H9 (cell line): Measurements from ENCODE around the gene DHRSX. TPM values are rescaled to one million over a fixed set of nuclear protein-coding genes. Genes with fewer than 3 reads are reported as not detected.

Source experiments
- DNase-seq: peaks from one replicate; pipeline ENCODE4 v3.0.0-alpha.2; 2017
- H2AFZ ChIP-seq: one replicate; pipeline ENCODE4 v1.6.1; 2013; ENCODE audit warnings: mild to moderate bottlenecking, low read length, control low read depth, moderate library complexity
- H2AK5ac ChIP-seq: 2 replicates; pipeline ENCODE4 v1.6.1; 2013; ENCODE audit warnings: low read length, control low read depth, mixed read lengths; ENCODE audit not compliant: insufficient read length
- H2BK120ac ChIP-seq: one replicate; pipeline ENCODE4 v1.6.1; 2013; ENCODE audit warnings: low read depth, mild to moderate bottlenecking, low read length, control low read depth, inconsistent platforms; ENCODE audit not compliant: poor library complexity, severe bottlenecking
- H2BK12ac ChIP-seq: 2 replicates; pipeline ENCODE4 v1.6.1; 2013; ENCODE audit warnings: low read length, control low read depth, mixed read lengths, low read depth; ENCODE audit not compliant: insufficient read length
- H2BK15ac ChIP-seq: 2 replicates; pipeline ENCODE4 v1.6.1; 2013; ENCODE audit warnings: low read depth, low read length, control low read depth
- H2BK20ac ChIP-seq: one replicate; pipeline ENCODE4 v1.6.1; 2013; ENCODE audit warnings: low read depth, mild to moderate bottlenecking, low read length, control low read depth, inconsistent platforms; ENCODE audit not compliant: poor library complexity, severe bottlenecking
- H2BK5ac ChIP-seq: 2 replicates; pipeline ENCODE4 v1.6.1; 2013; ENCODE audit warnings: low read length, control low read depth, mixed read lengths; ENCODE audit not compliant: insufficient read length
- H3K14ac ChIP-seq: 2 replicates; pipeline ENCODE4 v1.6.1; 2013; ENCODE audit warnings: low read length, control low read depth; ENCODE audit not compliant: insufficient read depth
- H3K18ac ChIP-seq: 2 replicates; pipeline ENCODE4 v1.6.1; 2013; ENCODE audit warnings: low read depth, mild to moderate bottlenecking, mixed read lengths, low read length, control low read depth; ENCODE audit not compliant: insufficient read length
- H3K23ac ChIP-seq: 2 replicates; pipeline ENCODE4 v1.6.1; 2013; ENCODE audit warnings: low read length, control low read depth, mixed read lengths, low read depth; ENCODE audit not compliant: insufficient read length
- H3K23me2 ChIP-seq: 2 replicates; pipeline ENCODE4 v1.6.1; 2013; ENCODE audit warnings: low read depth, mild to moderate bottlenecking, mixed read lengths, low read length, control low read depth; ENCODE audit not compliant: insufficient read length, poor library complexity, severe bottlenecking
- H3K27ac ChIP-seq: 2 replicates; pipeline ENCODE4 v1.5.1; 2013; ENCODE audit warnings: low read length, control low read depth, mixed read lengths, low read depth; ENCODE audit not compliant: insufficient read length
- H3K27me3 ChIP-seq: 2 replicates; pipeline ENCODE4 v1.6.1; 2013; ENCODE audit warnings: low read length, control low read depth, inconsistent platforms; ENCODE audit not compliant: insufficient read depth
- H3K4ac ChIP-seq: 2 replicates; pipeline ENCODE4 v1.6.1; 2013; ENCODE audit warnings: low read depth, mild to moderate bottlenecking, control low read depth, inconsistent platforms, low read length, moderate library complexity
- H3K4me1 ChIP-seq: 2 replicates; pipeline ENCODE4 v1.6.1; 2013; ENCODE audit warnings: low read length, control low read depth, inconsistent platforms; ENCODE audit not compliant: insufficient read depth
- H3K4me2 ChIP-seq: 2 replicates; pipeline ENCODE4 v1.6.1; 2013; ENCODE audit warnings: low read length, control low read depth, mixed read lengths; ENCODE audit not compliant: insufficient read length, insufficient read depth
- H3K56ac ChIP-seq: 2 replicates; pipeline ENCODE4 v1.6.1; 2013; ENCODE audit warnings: low read depth, mild to moderate bottlenecking, mixed read lengths, low read length, control low read depth; ENCODE audit not compliant: insufficient read length
- H3K79me1 ChIP-seq: 2 replicates; pipeline ENCODE4 v1.6.1; 2013; ENCODE audit warnings: low read depth, mild to moderate bottlenecking, moderate library complexity, low read length, control low read depth, inconsistent platforms; ENCODE audit not compliant: insufficient read depth, poor library complexity, severe bottlenecking
- H3K79me2 ChIP-seq: 2 replicates; pipeline ENCODE4 v1.6.1; 2013; ENCODE audit warnings: low read length, control low read depth, inconsistent platforms; ENCODE audit not compliant: insufficient read depth
- H3K9ac ChIP-seq: 2 replicates; pipeline ENCODE4 v1.6.1; 2013; ENCODE audit warnings: low read length, control low read depth, mixed read lengths; ENCODE audit not compliant: insufficient read length; ENCODE audit errors: extremely low read depth
- H3K9me3 ChIP-seq: one replicate; pipeline ENCODE4 v1.6.1; 2013; ENCODE audit warnings: low read depth, low read length, inconsistent platforms; ENCODE audit not compliant: control insufficient read depth
- H3T11ph ChIP-seq: one replicate; pipeline ENCODE4 v1.6.1; 2013; ENCODE audit warnings: mild to moderate bottlenecking, low read length, control low read depth, inconsistent platforms
- H4K20me1 ChIP-seq: one replicate; pipeline ENCODE4 v1.6.1; 2013; ENCODE audit not compliant: control insufficient read depth, insufficient read length, insufficient read depth
- H4K5ac ChIP-seq: 2 replicates; pipeline ENCODE4 v1.6.1; 2013; ENCODE audit warnings: low read depth, mild to moderate bottlenecking, mixed read lengths, low read length, control low read depth; ENCODE audit not compliant: insufficient read length
- H4K8ac ChIP-seq: replicated peaks from 2 replicates; pipeline ENCODE4 v1.6.1; 2013; ENCODE audit warnings: low read length, control low read depth, mixed read lengths, low read depth; ENCODE audit not compliant: insufficient read length
- H4K91ac ChIP-seq: 2 replicates; pipeline ENCODE4 v1.6.1; 2013; ENCODE audit warnings: low read depth, mild to moderate bottlenecking, moderate library complexity, mixed read lengths, low read length, control low read depth; ENCODE audit not compliant: insufficient read length
- H3K27ac Mint-ChIP-seq, 3 experiments: 2 replicates in 2 of 3; 3 replicates in 1 of 3; pipeline ENCODE4 v1.8.0; 2020 to 2021; ENCODE audit warnings: mixed read lengths in 3 of 3, mild to moderate bottlenecking in 1 of 3, moderate library complexity in 1 of 3
- H3K27me3 Mint-ChIP-seq: 2 replicates; pipeline ENCODE4 v1.8.0; 2021; ENCODE audit warnings: low read depth, mild to moderate bottlenecking, moderate library complexity, mixed read lengths
- H3K36me3 Mint-ChIP-seq, 3 experiments: 2 replicates in 2 of 3; 3 replicates in 1 of 3; pipeline ENCODE4 v1.8.0; 2020 to 2021; ENCODE audit warnings: low read depth in 3 of 3, mixed read lengths in 3 of 3; ENCODE audit not compliant: insufficient read depth in 1 of 3
- H3K4me1 Mint-ChIP-seq, 2 experiments: 2 replicates each; pipeline ENCODE4 v1.8.0; 2020; ENCODE audit warnings: mixed read lengths in 2 of 2
- H3K4me3 Mint-ChIP-seq, 2 experiments: 2 replicates in 1 of 2; 3 replicates in 1 of 2; pipeline ENCODE4 v1.8.0; 2020 to 2021; ENCODE audit warnings: mild to moderate bottlenecking in 2 of 2, mixed read lengths in 2 of 2, moderate library complexity in 1 of 2
- H3K9me3 Mint-ChIP-seq, 2 experiments: 2 replicates in 1 of 2; 3 replicates in 1 of 2; pipeline ENCODE4 v1.8.0; 2020; ENCODE audit warnings: mild to moderate bottlenecking in 2 of 2, mixed read lengths in 2 of 2, moderate library complexity in 1 of 2
- WGBS: extraction: QIAGEN DNeasy Blood & Tissue Kit; methylation state at CpG from one replicate; pipeline ENCODE4 v1.1.7; 2013; ENCODE audit warnings: missing lambda C conversion rate, low lambda C conversion rate, mixed read lengths; ENCODE audit not compliant: insufficient read length; ENCODE audit errors: extremely low coverage; 5-methylcytosine and 5-hydroxymethylcytosine counted together
- total RNA-seq: library from RNA; stranded (reverse); gene quantifications from 2 replicates; pipeline ENCODE4 v1.2.1, GENCODE V29; 2021
- TF ChIP-seq, protein P1 (sequence below): fragments of 200-600 bp; sonication (generic); conservative IDR thresholded peaks from 3 replicates; pipeline ENCODE4 v1.8.0; 2021; ENCODE audit warnings: antibody characterized with exemption, mild to moderate bottlenecking

The DHRSX gene
- total RNA-seq, 1 experiment from 2014 or later: 44.0 TPM

DNA sequence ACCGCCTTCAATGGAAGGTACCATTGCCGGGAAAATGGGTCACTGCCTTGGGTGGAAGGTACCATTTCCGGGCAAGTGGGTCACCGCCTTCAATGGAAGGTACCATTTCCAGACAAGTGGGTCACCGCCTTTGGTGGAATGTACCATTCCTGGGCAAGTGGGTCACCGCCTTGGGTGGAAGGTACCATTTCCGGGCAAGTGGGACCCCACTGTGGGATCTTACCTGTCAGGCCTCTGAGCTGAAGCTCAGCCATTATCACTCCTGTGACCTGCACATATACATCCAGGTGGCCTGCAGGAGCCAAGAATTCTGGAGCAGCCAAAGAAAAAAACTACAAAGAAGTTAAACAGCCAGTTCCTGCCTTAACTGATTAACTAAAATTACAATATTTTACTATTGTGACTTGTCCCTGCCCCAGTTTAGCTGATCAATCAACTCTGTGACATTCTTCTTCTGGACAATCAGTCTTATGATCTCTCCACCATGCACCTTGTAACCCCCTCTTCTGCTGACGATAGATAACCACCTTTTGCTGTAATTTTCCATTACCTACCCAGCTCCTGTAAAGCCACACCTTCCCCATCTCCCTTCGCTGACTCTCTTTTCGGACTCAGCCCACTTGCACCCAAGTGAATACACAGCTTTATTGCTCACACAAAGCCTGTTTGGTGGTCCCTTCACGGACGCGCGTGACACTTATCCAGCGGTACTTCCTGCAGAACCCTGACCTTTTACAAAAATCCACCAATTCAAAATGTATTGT is 313.2 kb downstream of the DHRSX start:
- H4K5ac ChIP-seq: no peak overlapping the region
- H3K4me2 ChIP-seq: no peak overlapping the region
- peak overlapping the region in 1 of 3 experiments; percentile 28; a peak in 3 of 7 replicates for H3K27ac Mint-ChIP-seq

More for the DNA sequence above, 313.2 kb downstream of the DHRSX start:
- no peak overlapping the region for H3K14ac ChIP-seq
- no peak overlapping the region for H3K23ac ChIP-seq
- no peaks in the 10 kb centered on the region for H3K23me2 ChIP-seq
- no peaks in the 10 kb centered on the region for H3K27me3 Mint-ChIP-seq
- H2BK20ac ChIP-seq: no peak overlapping the region
- H3K9me3 Mint-ChIP-seq: peaks cover 10% of the 10 kb centered on the region in 2 experiments
- H2BK120ac ChIP-seq: no peak overlapping the region
- no peaks in the 10 kb centered on the region for H3K79me1 ChIP-seq
- no peak overlapping the region for H3K56ac ChIP-seq
- H2BK12ac ChIP-seq: no peak overlapping the region
- no peaks in the 10 kb centered on the region for H3K27me3 ChIP-seq
- H3K79me2 ChIP-seq: no peaks in the 10 kb centered on the region
- WGBS: no CpG with 5 or more reads among the region's 15 CpGs
- TF ChIP-seq, protein P1, sequence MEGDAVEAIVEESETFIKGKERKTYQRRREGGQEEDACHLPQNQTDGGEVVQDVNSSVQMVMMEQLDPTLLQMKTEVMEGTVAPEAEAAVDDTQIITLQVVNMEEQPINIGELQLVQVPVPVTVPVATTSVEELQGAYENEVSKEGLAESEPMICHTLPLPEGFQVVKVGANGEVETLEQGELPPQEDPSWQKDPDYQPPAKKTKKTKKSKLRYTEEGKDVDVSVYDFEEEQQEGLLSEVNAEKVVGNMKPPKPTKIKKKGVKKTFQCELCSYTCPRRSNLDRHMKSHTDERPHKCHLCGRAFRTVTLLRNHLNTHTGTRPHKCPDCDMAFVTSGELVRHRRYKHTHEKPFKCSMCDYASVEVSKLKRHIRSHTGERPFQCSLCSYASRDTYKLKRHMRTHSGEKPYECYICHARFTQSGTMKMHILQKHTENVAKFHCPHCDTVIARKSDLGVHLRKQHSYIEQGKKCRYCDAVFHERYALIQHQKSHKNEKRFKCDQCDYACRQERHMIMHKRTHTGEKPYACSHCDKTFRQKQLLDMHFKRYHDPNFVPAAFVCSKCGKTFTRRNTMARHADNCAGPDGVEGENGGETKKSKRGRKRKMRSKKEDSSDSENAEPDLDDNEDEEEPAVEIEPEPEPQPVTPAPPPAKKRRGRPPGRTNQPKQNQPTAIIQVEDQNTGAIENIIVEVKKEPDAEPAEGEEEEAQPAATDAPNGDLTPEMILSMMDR: no peak
- H3K4me1 Mint-ChIP-seq: peaks cover 18 to 22% of the 10 kb centered on the region in 2 experiments
- H3K27ac ChIP-seq: no peak overlapping the region
- peaks cover 7% of the 10 kb centered on the region; the same call in 1 of the 2 replicates for H3K4me1 ChIP-seq
- H3K4me3 Mint-ChIP-seq: 0 out of 5 replicates have a peak overlapping the region, but pooled peaks of 1 of the 2 experiments have one; percentile 1
- H2BK15ac ChIP-seq: no peak overlapping the region
- no peak overlapping the region for H4K91ac ChIP-seq
- H3T11ph ChIP-seq: no peak overlapping the region
- H2AK5ac ChIP-seq: no peak overlapping the region
- H3K9me3 ChIP-seq: no peaks in the 10 kb centered on the region
- no peak overlapping the region for H3K9ac ChIP-seq
- H2BK5ac ChIP-seq: no peak overlapping the region
- H3K18ac ChIP-seq: no peak overlapping the region
- no peaks in the 10 kb centered on the region for H4K20me1 ChIP-seq
- H2AFZ ChIP-seq: no peak overlapping the region
- no peak overlapping the region for H4K8ac ChIP-seq
- peaks cover 6 to 17% (median 13%) of the 10 kb centered on the region in 3 experiments for H3K36me3 Mint-ChIP-seq
- H3K4ac ChIP-seq: no peak overlapping the region
- no peak for DNase-seq
